Measurements from ENCODE around the gene MLKL.

- no peak for TF ChIP-seq POLR2A (IDR thresholded peaks at IDR 0.05)
- TF ChIP-seq, protein P1, sequence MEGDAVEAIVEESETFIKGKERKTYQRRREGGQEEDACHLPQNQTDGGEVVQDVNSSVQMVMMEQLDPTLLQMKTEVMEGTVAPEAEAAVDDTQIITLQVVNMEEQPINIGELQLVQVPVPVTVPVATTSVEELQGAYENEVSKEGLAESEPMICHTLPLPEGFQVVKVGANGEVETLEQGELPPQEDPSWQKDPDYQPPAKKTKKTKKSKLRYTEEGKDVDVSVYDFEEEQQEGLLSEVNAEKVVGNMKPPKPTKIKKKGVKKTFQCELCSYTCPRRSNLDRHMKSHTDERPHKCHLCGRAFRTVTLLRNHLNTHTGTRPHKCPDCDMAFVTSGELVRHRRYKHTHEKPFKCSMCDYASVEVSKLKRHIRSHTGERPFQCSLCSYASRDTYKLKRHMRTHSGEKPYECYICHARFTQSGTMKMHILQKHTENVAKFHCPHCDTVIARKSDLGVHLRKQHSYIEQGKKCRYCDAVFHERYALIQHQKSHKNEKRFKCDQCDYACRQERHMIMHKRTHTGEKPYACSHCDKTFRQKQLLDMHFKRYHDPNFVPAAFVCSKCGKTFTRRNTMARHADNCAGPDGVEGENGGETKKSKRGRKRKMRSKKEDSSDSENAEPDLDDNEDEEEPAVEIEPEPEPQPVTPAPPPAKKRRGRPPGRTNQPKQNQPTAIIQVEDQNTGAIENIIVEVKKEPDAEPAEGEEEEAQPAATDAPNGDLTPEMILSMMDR (IDR thresholded peaks at IDR 0.05): no peak
Observed at GRCh38 chr16:74727903-74728302, 27.2 kb upstream of the MLKL start.
